Activated CD4-positive, alpha-beta T cell treated with anti-CD3 and anti-CD28 coated beads for 36 hours (primary cell): Measurements from ENCODE around the gene PPP4R3A. TPM values are rescaled to one million over a fixed set of nuclear protein-coding genes. Genes with fewer than 3 reads are reported as not detected.
"Not testable (repeated sequence)": the region's sequence is repeated elsewhere in the genome, so short reads cannot be mapped to it uniquely, and the experiment has no call there.

Experiments
- ATAC-seq: fragments of 200-7000 bp; cut with Tn5 transposase; one replicate; pipeline ENCODE4 v1.10.0; 2021; ENCODE audit warnings: mild to moderate bottlenecking, moderate library complexity
- CTCF ChIA-PET: fragments of 350-600 bp; sonication (Branson Sonifier 250); formaldehyde crosslinking; loops from one replicate; lab custom pipeline; 2021; ENCODE audit warnings: antibody characterized with exemption; lab: Charles Lee
- POLR2A ChIA-PET: fragments of 350-600 bp; sonication (Branson Sonifier 250); formaldehyde crosslinking; loops from one replicate; lab custom pipeline; 2021; ENCODE audit warnings: antibody characterized with exemption, inconsistent platforms; lab: Charles Lee
- DNase-seq: peaks from one replicate; pipeline ENCODE4 v3.0.0-alpha.2; 2020
- H3K27ac Mint-ChIP-seq: one replicate; pipeline ENCODE4 v1.8.0; 2021; ENCODE audit warnings: mixed read lengths
- H3K27me3 Mint-ChIP-seq: one replicate; pipeline ENCODE4 v1.8.0; 2021; ENCODE audit warnings: mixed read lengths
- H3K36me3 Mint-ChIP-seq: one replicate; pipeline ENCODE4 v1.8.0; 2021; ENCODE audit warnings: low read depth, mixed read lengths
- H3K4me1 Mint-ChIP-seq: one replicate; pipeline ENCODE4 v1.8.0; 2021; ENCODE audit warnings: mixed read lengths
- H3K4me3 Mint-ChIP-seq: one replicate; pipeline ENCODE4 v1.8.0; 2021; ENCODE audit warnings: mild to moderate bottlenecking, moderate library complexity, mixed read lengths
- H3K9me3 Mint-ChIP-seq: one replicate; pipeline ENCODE4 v1.8.0; 2021; ENCODE audit warnings: low read depth, mixed read lengths
- intact Hi-C, 2 experiments: fragments of 100-400 bp; cut with DNase I in 1 of 2; cut with micrococcal nuclease in 1 of 2; formaldehyde crosslinking; loops; one replicate each; pipeline versions ENCODE4 v1.14.2 to v1.15.1; 2022 to 2024; cut with DNase I, micrococcal nuclease
- total RNA-seq, 2 experiments: library from RNA; stranded (reverse); gene quantifications; one replicate each; pipeline ENCODE4 v1.2.3, GENCODE V29; 2021

Gene PPP4R3A
- total RNA-seq, 2 experiments from 2014 or later, result 105 to 122 TPM

- Mint-ChIP-seq H3K27me3 (no peaks in the 10 kb centered on the region), H3K4me1 (no peaks in the 10 kb centered on the region), H3K27ac (no peak overlapping the region), H3K36me3 (no peaks in the 10 kb centered on the region), H3K4me3 (no peak overlapping the region), H3K9me3 (peaks cover 2% of the 10 kb centered on the region)
- no peak for DNase-seq
- intact Hi-C loops, result no loop called here
- no peak for ATAC-seq
- ChIA-PET POLR2A (no interaction called here), CTCF (interaction anchor here (0.7 to 1.1 kb wide), 2 partner anchors 10 to 361 kb away, joined by 3 to 7 read pairs; no protein-coding TSS in a partner anchor)
These were observed 71.3 kb downstream of the PPP4R3A start for GRCh38 chr14:91438845-91439244.

- H3K9me3 Mint-ChIP-seq, H3K36me3 Mint-ChIP-seq, ATAC-seq, H3K4me3 Mint-ChIP-seq, H3K27ac Mint-ChIP-seq, POLR2A ChIA-PET, intact Hi-C loops, H3K27me3 Mint-ChIP-seq, CTCF ChIA-PET, DNase-seq, H3K4me1 Mint-ChIP-seq: not testable (repeated sequence)
These were observed 73.8 kb downstream of the PPP4R3A start for GRCh38 chr14:91436266-91436665.

GRCh38 chr14:91429385-91429784 lies 80.7 kb downstream of the PPP4R3A start:
- ATAC-seq (no peak), DNase-seq (no peak)
- Mint-ChIP-seq H3K36me3 (no peaks in the 10 kb centered on the region), H3K9me3 (no peaks in the 10 kb centered on the region), H3K27me3 (no peaks in the 10 kb centered on the region), H3K27ac (no peak overlapping the region), H3K4me3 (no peak overlapping the region), H3K4me1 (peaks cover 11% of the 10 kb centered on the region)
- CTCF ChIA-PET, result interaction anchor here (0.6 to 1.8 kb wide), 5 partner anchors 9 to 106 kb away, joined by 3 to 6 read pairs (median 4); no protein-coding TSS in a partner anchor
- POLR2A ChIA-PET, result no interaction called here
- intact Hi-C loops, result no loop called here

- DNase-seq, H3K36me3 Mint-ChIP-seq, ATAC-seq, H3K9me3 Mint-ChIP-seq, POLR2A ChIA-PET, H3K4me3 Mint-ChIP-seq, H3K27ac Mint-ChIP-seq, intact Hi-C loops, H3K27me3 Mint-ChIP-seq: not testable (repeated sequence)
- CTCF ChIA-PET, result interaction anchor here (0.6 to 1.8 kb wide), 7 partner anchors 8 to 105 kb away, joined by 3 to 6 read pairs (median 3); no protein-coding TSS in a partner anchor
- peaks cover 11% of the 10 kb centered on the region for H3K4me1 Mint-ChIP-seq
These were observed 81.2 kb downstream of the PPP4R3A start for GRCh38 chr14:91428931-91429330.

DNA sequence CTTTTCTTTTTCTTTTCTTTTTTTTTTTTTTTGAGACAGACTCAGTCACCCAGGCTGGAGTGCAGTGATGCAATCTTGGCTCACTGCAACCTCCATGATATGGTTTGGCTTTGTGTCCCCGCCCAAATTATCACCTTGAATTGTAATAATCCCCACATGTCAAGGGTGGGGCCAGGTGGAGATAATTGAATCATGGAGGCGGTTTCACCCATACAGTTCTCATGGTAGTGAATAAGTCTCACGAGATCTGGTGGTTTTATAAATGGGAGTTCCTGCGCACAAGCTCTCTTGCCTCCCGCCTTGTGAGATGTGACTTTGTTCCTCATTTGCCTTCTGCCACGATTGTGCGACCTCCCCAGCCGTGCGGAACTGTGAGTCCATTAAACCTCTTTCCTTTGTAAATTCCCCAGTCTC lies 84.6 kb downstream of the PPP4R3A start:
- H3K4me3 Mint-ChIP-seq, DNase-seq, POLR2A ChIA-PET, H3K9me3 Mint-ChIP-seq, H3K27me3 Mint-ChIP-seq, intact Hi-C loops, H3K36me3 Mint-ChIP-seq, ATAC-seq, H3K27ac Mint-ChIP-seq: not testable (repeated sequence)
- H3K4me1 Mint-ChIP-seq, result peaks cover 11% of the 10 kb centered on the region
- CTCF ChIA-PET, result interaction anchor here (0.7 to 3.3 kb wide), 3 partner anchors 23 to 248 kb away, joined by 3 to 17 read pairs (median 3); no protein-coding TSS in a partner anchor

DNA sequence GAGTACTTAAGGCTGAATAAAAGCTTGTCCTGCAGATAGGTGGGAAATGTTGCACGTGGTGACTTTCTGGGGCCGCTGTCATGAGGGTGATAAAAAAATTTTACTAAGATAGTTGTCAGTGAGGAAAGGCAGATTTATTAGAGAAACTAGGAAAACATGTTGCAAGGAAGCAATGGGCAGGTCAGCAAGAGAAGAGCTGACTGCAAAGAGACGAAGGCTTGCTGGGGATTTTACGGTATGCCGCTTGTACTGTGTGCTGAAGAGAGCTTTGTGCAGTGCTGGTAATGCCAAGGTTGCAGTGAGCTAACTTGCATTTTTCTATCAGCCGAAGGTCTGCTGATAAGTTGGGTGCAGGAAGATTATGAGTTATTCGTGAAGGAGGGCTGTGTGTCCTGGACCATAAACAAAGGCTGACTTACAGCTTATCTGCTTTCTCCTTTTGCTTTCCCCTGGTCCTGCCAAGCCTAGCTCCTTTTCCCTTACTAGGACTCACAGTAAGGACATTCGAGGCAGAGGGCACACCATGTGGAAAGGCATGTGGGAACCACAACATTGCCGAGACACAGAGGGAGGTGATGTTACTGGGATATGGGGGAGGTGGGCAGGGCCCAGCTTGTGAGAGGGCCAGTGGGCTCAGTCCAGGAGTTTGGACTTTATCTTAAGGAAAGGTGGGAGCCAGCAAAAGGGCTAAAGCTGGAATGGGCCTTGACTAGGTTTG lies 85.1 kb downstream of the PPP4R3A start:
- ATAC-seq, result no peak
- Mint-ChIP-seq H3K27ac (no peak overlapping the region), H3K4me1 (peaks cover 11% of the 10 kb centered on the region), H3K27me3 (no peaks in the 10 kb centered on the region), H3K4me3 (no peak overlapping the region), H3K36me3 (no peaks in the 10 kb centered on the region), H3K9me3 (no peaks in the 10 kb centered on the region)
- intact Hi-C loops, result no loop called here
- DNase-seq, result no peak
- ChIA-PET POLR2A (no interaction called here), CTCF (interaction anchor here (0.8 to 3.3 kb wide), 3 partner anchors 75 to 247 kb away, joined by 3 to 17 read pairs (median 3); no protein-coding TSS in a partner anchor)

- ChIA-PET CTCF (interaction anchor here (0.8 to 12.5 kb wide), 9 partner anchors 9 to 122 kb away, joined by 3 to 177 read pairs (median 4); no protein-coding TSS in a partner anchor), POLR2A (interaction anchor here (1.0 to 1.1 kb wide), 2 partner anchors 71 kb away, joined by 4 to 5 read pairs; no protein-coding TSS in a partner anchor)
- no peak overlapping the region for H3K27ac Mint-ChIP-seq
- intact Hi-C loops, result no loop called here
- no peaks in the 10 kb centered on the region for H3K27me3 Mint-ChIP-seq
- peaks cover 14% of the 10 kb centered on the region for H3K4me1 Mint-ChIP-seq
- H3K36me3 Mint-ChIP-seq, result peaks cover 10% of the 10 kb centered on the region
- ATAC-seq (no peak), DNase-seq (no peak)
- H3K4me3 Mint-ChIP-seq, result no peak overlapping the region
- no peaks in the 10 kb centered on the region for H3K9me3 Mint-ChIP-seq
These were observed 89.4 kb downstream of the PPP4R3A start for GRCh38 chr14:91420686-91421085.

DNA sequence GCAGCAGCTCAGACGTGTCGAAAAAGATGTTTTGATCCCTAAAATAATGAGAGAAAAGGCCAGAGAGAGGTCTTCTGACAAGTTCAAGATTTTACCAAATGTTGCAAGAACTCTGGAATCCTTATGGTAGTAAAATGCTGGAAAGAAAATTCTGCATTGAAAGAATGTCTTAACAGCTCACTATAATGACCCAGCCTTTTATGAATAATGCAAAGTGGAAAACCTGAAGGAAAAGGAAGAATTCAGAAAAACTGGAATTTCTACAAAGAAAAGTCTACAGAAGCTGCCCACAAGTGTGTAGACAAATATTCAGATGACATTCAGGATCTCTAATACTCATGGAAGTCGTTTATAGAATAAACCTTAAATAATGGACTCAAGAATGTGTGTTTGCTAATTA lies 90.7 kb downstream of the PPP4R3A start:
- H3K27ac Mint-ChIP-seq, result peak overlapping the region; percentile 82
- peaks cover 19% of the 10 kb centered on the region for H3K36me3 Mint-ChIP-seq
- ChIA-PET POLR2A (interaction anchor here (1.4 kb wide), 1 partner anchor 96 kb away, joined by 3 read pairs; no protein-coding TSS in a partner anchor), CTCF (interaction anchor here (0.7 to 12.5 kb wide), 8 partner anchors 21 to 191 kb away, joined by 3 to 177 read pairs (median 4); no protein-coding TSS in a partner anchor)
- H3K4me3 Mint-ChIP-seq, result no peak overlapping the region
- H3K4me1 Mint-ChIP-seq, result peaks cover 23% of the 10 kb centered on the region
- H3K27me3 Mint-ChIP-seq, result no peaks in the 10 kb centered on the region
- intact Hi-C loops, result loop anchor here (1.0 to 5.0 kb wide), 11 partner anchors 88 to 1037 kb away; partner anchors contain the start of gene CALM1 (in 1 of the 2)
- DNase-seq (no peak), ATAC-seq (no peak)
- H3K9me3 Mint-ChIP-seq, result no peaks in the 10 kb centered on the region

DNA sequence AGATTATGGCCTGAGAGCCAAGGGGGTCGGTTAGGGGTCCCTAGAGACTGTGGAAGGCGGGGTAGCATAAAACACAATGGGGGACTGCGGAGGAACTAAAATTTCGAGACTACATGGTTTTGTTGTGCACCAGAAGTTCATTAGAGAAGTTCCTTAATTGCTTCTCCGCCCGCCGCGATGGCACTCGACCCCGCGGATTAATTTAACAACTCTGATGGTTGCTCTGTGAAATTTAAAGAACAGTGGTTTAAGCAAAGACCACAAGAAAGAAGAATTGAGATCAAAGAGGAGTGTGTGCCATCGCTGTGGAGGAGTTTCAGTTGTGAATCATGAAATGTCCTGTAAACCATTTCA lies 91.1 kb downstream of the PPP4R3A start:
- peaks cover 27% of the 10 kb centered on the region for H3K4me1 Mint-ChIP-seq
- H3K4me3 Mint-ChIP-seq, result peak overlapping the region; percentile 65
- ATAC-seq (no peak), DNase-seq (peak; percentile 78)
- peak overlapping the region; percentile 82 for H3K27ac Mint-ChIP-seq
- no peaks in the 10 kb centered on the region for H3K27me3 Mint-ChIP-seq
- no peaks in the 10 kb centered on the region for H3K9me3 Mint-ChIP-seq
- ChIA-PET CTCF (interaction anchor here (0.7 to 12.5 kb wide), 9 partner anchors 15 to 190 kb away, joined by 3 to 177 read pairs (median 5); no protein-coding TSS in a partner anchor), POLR2A (interaction anchor here (1.4 kb wide), 1 partner anchor 95 kb away, joined by 3 read pairs; no protein-coding TSS in a partner anchor)
- H3K36me3 Mint-ChIP-seq, result peaks cover 23% of the 10 kb centered on the region
- intact Hi-C loops, result loop anchor here (1.0 to 5.0 kb wide), 11 partner anchors 88 to 1037 kb away; partner anchors contain the start of gene CALM1 (in 1 of the 2)

GRCh38 chr14:91418387-91419043 lies 91.6 kb downstream of the PPP4R3A start:
- peak overlapping the region; percentile 82 for H3K27ac Mint-ChIP-seq
- ATAC-seq (peak; percentile 20), DNase-seq (peak; percentile 88)
- intact Hi-C loops, result loop anchor here (1.0 to 5.0 kb wide), 13 partner anchors 8 to 1036 kb away; partner anchors contain the start of gene CALM1 (in 1 of the 2)
- peaks cover 27% of the 10 kb centered on the region for H3K36me3 Mint-ChIP-seq
- H3K27me3 Mint-ChIP-seq, result no peaks in the 10 kb centered on the region
- peaks cover 32% of the 10 kb centered on the region for H3K4me1 Mint-ChIP-seq
- no peaks in the 10 kb centered on the region for H3K9me3 Mint-ChIP-seq
- POLR2A ChIA-PET, result interaction anchor here (1.4 to 1.6 kb wide), 2 partner anchors 20 to 95 kb away, joined by 3 to 4 read pairs; no protein-coding TSS in a partner anchor
- CTCF ChIA-PET, result interaction anchor here (0.7 to 12.5 kb wide), 8 partner anchors 14 to 219 kb away, joined by 3 to 177 read pairs (median 4); no protein-coding TSS in a partner anchor
- peak overlapping the region; percentile 65 for H3K4me3 Mint-ChIP-seq
